ENCODE data around the gene SLC22A13.

The SLC22A13 gene

DNA sequence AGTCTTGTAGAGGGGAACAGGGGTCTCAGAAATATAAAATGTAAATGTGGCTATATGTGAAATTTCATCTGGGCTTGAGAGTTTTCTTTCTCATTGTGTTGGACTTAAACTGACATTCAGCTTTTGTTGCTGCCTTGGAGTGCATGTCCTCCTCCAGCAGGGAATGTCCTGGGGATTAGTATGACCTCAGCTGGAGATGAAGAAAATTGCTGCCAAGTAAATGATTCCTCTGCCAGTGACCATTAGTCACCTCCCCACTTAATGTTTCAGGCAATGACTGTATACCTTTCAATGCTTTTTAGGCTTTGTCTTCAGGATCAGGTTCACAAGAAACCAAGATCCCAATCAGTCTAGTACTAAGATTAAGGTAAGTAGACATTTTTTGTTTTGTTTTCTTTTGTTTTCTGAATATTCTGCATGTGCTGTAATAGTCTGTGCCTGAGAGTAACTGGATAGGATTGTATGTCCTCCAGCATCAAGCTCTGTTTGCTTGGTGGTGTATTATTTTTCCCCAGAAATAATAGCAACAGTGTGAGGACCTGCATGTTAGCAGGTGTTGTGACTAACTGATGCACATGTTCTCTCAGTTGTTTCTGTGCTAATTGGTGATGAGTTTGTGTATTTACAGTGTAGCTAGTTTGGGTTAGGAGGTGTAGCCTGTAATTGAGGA lies 18.1 kb upstream of the SLC22A13 start:
- peak; percentile 85 for DNase-seq (ENCODE audit: low read depth)
- peak; percentile 56 for TF ChIP-seq CTCF (conservative IDR thresholded peaks at IDR 0.05; ENCODE audit: low read depth, low read length)

DNA sequence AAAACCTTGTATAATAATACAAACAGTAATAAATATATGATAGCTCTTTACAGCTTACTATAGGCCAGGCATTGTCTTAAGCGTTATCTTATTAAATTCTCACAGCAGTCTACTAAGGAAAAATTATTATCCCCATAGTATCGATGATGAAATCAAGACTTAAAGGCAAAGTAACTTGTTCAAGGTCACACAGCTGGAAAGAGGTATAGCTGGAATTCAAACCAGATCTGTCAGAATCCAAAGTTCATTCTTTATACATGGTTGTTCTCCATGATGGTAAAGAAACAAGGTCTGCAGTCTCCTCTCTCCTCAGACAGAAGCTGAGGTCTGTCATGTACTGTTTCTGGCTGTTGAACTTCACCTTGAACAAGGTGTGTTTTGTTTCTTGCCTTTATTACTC lies 15.4 kb upstream of the SLC22A13 start:
- TF ChIP-seq CTCF (conservative IDR thresholded peaks at IDR 0.05; ENCODE audit: low read depth, low read length), result no peak
- no peak overlapping the region for H3K4me3 ChIP-seq (ENCODE audit: low read depth, low read length)
- no peak for DNase-seq (ENCODE audit: low read depth)

More for the DNA sequence above, 18.1 kb upstream of the SLC22A13 start:
- no peak overlapping the region for H3K4me3 ChIP-seq (ENCODE audit: low read depth, low read length)

GRCh38 chr3:38251197-38251596 lies 14.4 kb upstream of the SLC22A13 start:
- H3K4me3 ChIP-seq (ENCODE audit: low read depth, low read length), result no peak overlapping the region
- no peak for DNase-seq (ENCODE audit: low read depth)
- TF ChIP-seq CTCF (conservative IDR thresholded peaks at IDR 0.05; ENCODE audit: low read depth, low read length), result no peak

DNA sequence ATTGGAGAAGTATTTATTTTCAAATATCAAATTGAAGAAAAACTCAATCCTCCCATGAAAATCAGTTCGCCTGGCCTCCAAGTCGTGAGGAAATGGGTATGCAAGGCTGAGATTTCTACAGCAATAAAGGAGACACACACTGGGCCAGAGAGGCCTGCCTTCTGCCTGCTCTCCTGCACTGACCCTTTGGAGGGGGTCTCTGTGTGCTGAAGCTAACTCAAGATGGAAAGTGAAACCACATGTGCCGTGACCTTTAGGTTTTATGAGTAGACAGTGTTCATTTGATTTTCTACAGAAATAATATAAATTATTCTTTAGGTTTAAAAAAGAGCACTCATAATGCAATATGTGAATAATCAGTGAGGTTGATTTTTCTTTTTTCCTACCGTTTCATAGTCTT lies 11.9 kb upstream of the SLC22A13 start:
- DNase-seq (ENCODE audit: low read depth), result no peak
- TF ChIP-seq CTCF (conservative IDR thresholded peaks at IDR 0.05; ENCODE audit: low read depth, low read length), result no peak
- H3K4me3 ChIP-seq (ENCODE audit: low read depth, low read length), result no peak overlapping the region

DNA sequence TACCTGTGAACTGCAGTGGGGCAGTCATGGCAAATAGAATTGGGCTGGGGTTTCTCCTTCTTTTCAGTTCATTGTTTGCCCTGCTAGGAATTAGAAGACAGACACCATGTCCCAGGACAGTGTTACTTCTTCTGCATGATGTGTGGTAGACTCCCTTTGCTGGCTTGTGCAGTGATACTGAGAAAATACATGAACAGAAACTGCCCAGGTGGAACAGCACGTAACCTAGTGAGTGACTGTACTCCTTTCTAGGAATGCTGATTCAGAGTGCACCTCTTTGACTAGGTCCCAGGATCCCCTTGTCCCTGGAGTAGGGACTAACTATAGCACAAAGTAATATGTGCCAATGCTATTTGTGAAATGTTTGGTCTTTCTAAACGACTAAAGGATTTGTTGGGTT lies 10.7 kb upstream of the SLC22A13 start:
- no peak for DNase-seq (ENCODE audit: low read depth)
- TF ChIP-seq CTCF (conservative IDR thresholded peaks at IDR 0.05; ENCODE audit: low read depth, low read length), result no peak
- H3K4me3 ChIP-seq (ENCODE audit: low read depth, low read length), result no peak overlapping the region

DNA sequence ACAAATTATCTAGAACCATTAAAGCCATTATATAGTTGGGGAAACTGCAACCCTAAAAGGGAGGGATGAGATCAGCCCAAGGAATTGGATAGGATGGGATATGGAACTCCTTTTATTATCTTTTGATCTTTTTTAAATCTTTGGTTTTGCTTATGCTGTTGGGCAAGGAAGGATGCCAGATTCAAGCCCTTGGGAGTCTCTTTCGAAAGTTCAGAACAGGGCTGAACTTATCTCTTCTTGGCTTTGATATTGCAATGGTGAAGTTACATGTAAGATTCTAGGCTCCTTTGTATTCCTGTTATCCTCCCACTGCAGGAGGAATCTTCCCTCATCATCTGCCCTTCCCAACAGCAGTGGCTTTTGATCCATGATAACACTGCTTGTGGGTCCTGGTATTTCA lies 10.0 kb upstream of the SLC22A13 start:
- TF ChIP-seq CTCF (conservative IDR thresholded peaks at IDR 0.05; ENCODE audit: low read depth, low read length), result no peak
- H3K4me3 ChIP-seq (ENCODE audit: low read depth, low read length), result no peak overlapping the region
- no peak for DNase-seq (ENCODE audit: low read depth)

GRCh38 chr3:38257583-38257982 lies 8.0 kb upstream of the SLC22A13 start:
- no peak for DNase-seq (ENCODE audit: low read depth)
- TF ChIP-seq CTCF (conservative IDR thresholded peaks at IDR 0.05; ENCODE audit: low read depth, low read length), result no peak
- no peak overlapping the region for H3K4me3 ChIP-seq (ENCODE audit: low read depth, low read length)
